Astrocyte (in vitro differentiated cells and primary cell): Measurements from ENCODE around the gene AP3M1.

Experiments
- EZH2 ChIP-seq: IDR thresholded peaks from 2 replicates; pipeline ENCODE4 v1.6.1; 2012; ENCODE audit warnings: mild to moderate bottlenecking, low read length, inconsistent platforms; ENCODE audit not compliant: insufficient read depth
- TF ChIP-seq, protein P1 (sequence below): IDR thresholded peaks from 2 replicates; pipeline ENCODE4 v1.5.1; 2011; ENCODE audit warnings: low read depth, mild to moderate bottlenecking, inconsistent platforms, low read length, moderate library complexity; ENCODE audit not compliant: insufficient read depth

DNA sequence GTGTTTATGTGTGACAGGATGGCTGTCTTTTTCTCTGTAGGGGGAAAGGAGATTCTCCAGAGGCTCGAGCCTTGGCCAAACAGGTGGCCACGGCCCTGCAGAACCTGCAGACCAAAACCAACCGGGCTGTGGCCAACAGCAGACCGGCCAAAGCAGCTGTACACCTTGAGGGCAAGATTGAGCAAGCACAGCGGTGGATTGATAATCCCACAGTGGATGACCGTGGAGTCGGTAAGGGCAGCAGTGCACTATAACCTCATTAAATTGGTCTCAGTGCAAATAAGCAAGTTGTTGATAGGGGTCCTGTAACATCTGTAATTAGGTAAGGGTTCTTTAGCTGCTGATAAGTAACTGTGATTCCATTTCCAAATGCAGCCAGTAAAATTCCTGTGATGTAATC is 56.4 kb downstream of the AP3M1 start:
- TF ChIP-seq, protein P1, sequence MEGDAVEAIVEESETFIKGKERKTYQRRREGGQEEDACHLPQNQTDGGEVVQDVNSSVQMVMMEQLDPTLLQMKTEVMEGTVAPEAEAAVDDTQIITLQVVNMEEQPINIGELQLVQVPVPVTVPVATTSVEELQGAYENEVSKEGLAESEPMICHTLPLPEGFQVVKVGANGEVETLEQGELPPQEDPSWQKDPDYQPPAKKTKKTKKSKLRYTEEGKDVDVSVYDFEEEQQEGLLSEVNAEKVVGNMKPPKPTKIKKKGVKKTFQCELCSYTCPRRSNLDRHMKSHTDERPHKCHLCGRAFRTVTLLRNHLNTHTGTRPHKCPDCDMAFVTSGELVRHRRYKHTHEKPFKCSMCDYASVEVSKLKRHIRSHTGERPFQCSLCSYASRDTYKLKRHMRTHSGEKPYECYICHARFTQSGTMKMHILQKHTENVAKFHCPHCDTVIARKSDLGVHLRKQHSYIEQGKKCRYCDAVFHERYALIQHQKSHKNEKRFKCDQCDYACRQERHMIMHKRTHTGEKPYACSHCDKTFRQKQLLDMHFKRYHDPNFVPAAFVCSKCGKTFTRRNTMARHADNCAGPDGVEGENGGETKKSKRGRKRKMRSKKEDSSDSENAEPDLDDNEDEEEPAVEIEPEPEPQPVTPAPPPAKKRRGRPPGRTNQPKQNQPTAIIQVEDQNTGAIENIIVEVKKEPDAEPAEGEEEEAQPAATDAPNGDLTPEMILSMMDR: no peak
- no peak for TF ChIP-seq EZH2
